ENCODE results near the gene CYP11A1. TPM values are rescaled to one million over a fixed set of nuclear protein-coding genes. Genes with fewer than 3 reads are reported as not detected.

Gene CYP11A1
- polyA plus RNA-seq, 2 of the 4 experiments (the other 2 are of a cell fraction): 0.06 TPM; not detected in 1

- ATAC-seq: peak; percentile 65 to 76
- CTCF ChIA-PET: interaction anchor here (0.9 to 10.1 kb wide), 11 partner anchors 8 to 260 kb away, joined by 3 to 174 read pairs (median 5); partner anchors contain the start of gene ISLR2
Observed at GRCh38 chr15:74311734-74312444, 55.6 kb downstream of the CYP11A1 start.

GRCh38 chr15:74307827-74308811, 59.3 kb downstream of the CYP11A1 start:
- 17% methylated on average over 18 of the region's 19 CpGs for WGBS (ENCODE audit: missing lambda C conversion rate)
- no peak for FAIRE-seq
- peak; percentile 61 to 83 for DNase-seq (ENCODE audit: low read depth in 1 of 2, low spot score in 1 of 2)
- ATAC-seq: peak; percentile 88 to 94
- H3K4me1 ChIP-seq: peaks cover 18% of the 10 kb centered on the region
- H3K9me3 ChIP-seq: no peaks in the 10 kb centered on the region
- POLR2A ChIA-PET: interaction anchor here (0.7 to 1.7 kb wide), 5 partner anchors 68 to 172 kb away, joined by 3 to 8 read pairs (median 3); no protein-coding TSS in a partner anchor
- CTCF ChIA-PET: interaction anchor here (0.5 to 10.1 kb wide), 67 partner anchors 8 to 406 kb away, joined by 3 to 174 read pairs (median 5); partner anchors contain the start of genes CCDC33, ISLR, ISLR2 and STRA6
- H3K4me2 ChIP-seq: peak overlapping the region; percentile 43; the same call in 2 of the 3 replicates
- no peak overlapping the region for H3K4me3 ChIP-seq
- H3K27ac ChIP-seq: peak overlapping the region in 1 of 2 experiments; percentile 62; a peak in 2 of 6 replicates
- TF ChIP-seq FOSB (CRISPR knock-in tag; IDR thresholded peaks at IDR 0.05): no peak
- no peak for TF ChIP-seq NFE2L2 (conservative IDR thresholded peaks at IDR 0.05; ENCODE audit: low read length)
- TF ChIP-seq PBX3 (IDR thresholded peaks at IDR 0.05): no peak
- TF ChIP-seq NR3C1 (IDR thresholded peaks at IDR 0.05): no peak
- TF ChIP-seq ZNF302 (CRISPR knock-in tag; IDR thresholded peaks at IDR 0.05): no peak
- TF ChIP-seq EHF (CRISPR knock-in tag; IDR thresholded peaks at IDR 0.05): no peak
- TF ChIP-seq ZSCAN20 (CRISPR knock-in tag; IDR thresholded peaks at IDR 0.05): no peak
- no peak for TF ChIP-seq MAFK (IDR thresholded peaks at IDR 0.05; ENCODE audit: partially characterized antibody)
- TF ChIP-seq TP53 (CRISPR knock-in tag; IDR thresholded peaks at IDR 0.05): no peak
- TF ChIP-seq USF2 (IDR thresholded peaks at IDR 0.05): no peak
- TF ChIP-seq HES2 (IDR thresholded peaks at IDR 0.05): no peak
- no peak for TF ChIP-seq KDM5A (IDR thresholded peaks at IDR 0.05)
- TF ChIP-seq ATOH8 (CRISPR knock-in tag; IDR thresholded peaks at IDR 0.05; ENCODE audit: low read depth): no peak
- TF ChIP-seq ELK1 (IDR thresholded peaks at IDR 0.05; ENCODE audit: low read depth, low read length): no peak
- TF ChIP-seq HEYL (CRISPR knock-in tag; IDR thresholded peaks at IDR 0.05): no peak
- no peak for TF ChIP-seq MYC (IDR thresholded peaks at IDR 0.05; ENCODE audit: borderline replicate concordance, low read length)

More at GRCh38 chr15:74311734-74312444, 55.6 kb downstream of the CYP11A1 start:
- Histone ChIP-seq H3K4me3 (no peak overlapping the region), H3K27ac (0 out of 6 replicates have a peak overlapping the region, but pooled peaks of 1 of the 2 experiments have one; percentile 33), H3K4me2 (no peak overlapping the region), H3K4me1 (peaks cover 12% of the 10 kb centered on the region), H3K9me3 (no peaks in the 10 kb centered on the region)
- peak; percentile 34 to 46 for DNase-seq (ENCODE audit: low read depth in 1 of 2, low spot score in 1 of 2)
- peak; percentile 57 for TF ChIP-seq CTCF (IDR thresholded peaks at IDR 0.05)
- TF ChIP-seq SMC3 (IDR thresholded peaks at IDR 0.05): peak; percentile 40
- no peak for TF ChIP-seq ZSCAN20 (CRISPR knock-in tag; IDR thresholded peaks at IDR 0.05)
- peak in 1 of 2 experiments; percentile 30; a peak in 2 of 5 replicates for TF ChIP-seq RAD21 (conservative IDR thresholded peaks at IDR 0.05 in 1 of 2, IDR thresholded peaks at IDR 0.05 in 1 of 2)
- TF ChIP-seq GATA3 (IDR thresholded peaks at IDR 0.05; ENCODE audit: borderline replicate concordance): no peak
- TF ChIP-seq E2F6 (IDR thresholded peaks at IDR 0.05; ENCODE audit: borderline replicate concordance, low read depth): no peak
- WGBS (ENCODE audit: missing lambda C conversion rate): 30% methylated on average over 13 of the region's 13 CpGs
- POLR2A ChIA-PET: no interaction called here
- no peak for FAIRE-seq
